Panc1 (cell line): Measurements from ENCODE around the gene MDFIC2. TPM values are rescaled to one million over a fixed set of nuclear protein-coding genes. Genes with fewer than 3 reads are reported as not detected.

Experiments
- ATAC-seq: fragments of 200-7000 bp; cut with Tn5 transposase; 2 replicates; pipeline ENCODE4 v1.9.1; 2020; ENCODE audit warnings: mild to moderate bottlenecking, moderate library complexity
- BruUV-seq: library from RNA; stranded (reverse); fragments of 400-500 nt; replicated peaks from 2 replicates; lab custom pipeline; 2021; lab: Mats Ljungman, UMichigan
- CTCF ChIA-PET: fragments of 300-600 bp; sonication (Branson Sonifier 250); formaldehyde crosslinking; loops from one replicate; lab custom pipeline; 2022; ENCODE audit warnings: antibody characterized with exemption; lab: Charles Lee
- POLR2A ChIA-PET: fragments of 300-600 bp; sonication (Branson Sonifier 250); formaldehyde crosslinking; loops from one replicate; lab custom pipeline; 2022; ENCODE audit warnings: antibody characterized with exemption; lab: Charles Lee
- DNase-seq: peaks from one replicate; pipeline ENCODE4 v3.0.0-alpha.2; 2010; ENCODE audit warnings: low read depth, low spot score
- H3K27ac ChIP-seq: 2 replicates; pipeline ENCODE4 v1.5.1; 2011; ENCODE audit warnings: mild to moderate bottlenecking, low read length, inconsistent platforms
- H3K27me3 ChIP-seq: fragments of 200-500 bp; sonication (Bioruptor generic); 2 replicates; pipeline ENCODE4 v1.6.0; 2014; ENCODE audit warnings: low read length, inconsistent platforms; ENCODE audit not compliant: control insufficient read depth, insufficient read depth
- H3K36me3 ChIP-seq: fragments of 200-500 bp; sonication (Bioruptor generic); 2 replicates; pipeline ENCODE4 v1.5.1; 2014; ENCODE audit warnings: inconsistent platforms, mild to moderate bottlenecking, low read length, moderate library complexity; ENCODE audit not compliant: control insufficient read depth, insufficient read depth
- H3K4me1 ChIP-seq: 2 replicates; pipeline ENCODE4 v1.5.1; 2011; ENCODE audit warnings: inconsistent platforms, mild to moderate bottlenecking, low read length, moderate library complexity; ENCODE audit not compliant: control insufficient read depth, insufficient read depth
- H3K4me3 ChIP-seq, 2 experiments: 2 replicates each; pipeline ENCODE4 v1.5.1; 2011 to 2012; ENCODE audit warnings: low read depth in 2 of 2, low read length in 2 of 2, mild to moderate bottlenecking in 2 of 2, inconsistent platforms in 1 of 2, moderate library complexity in 1 of 2
- H3K9me3 ChIP-seq: fragments of 200-500 bp; sonication (Bioruptor generic); 2 replicates; pipeline ENCODE4 v1.5.1; 2014; ENCODE audit warnings: low read depth, mild to moderate bottlenecking, inconsistent platforms, low read length, moderate library complexity; ENCODE audit not compliant: control insufficient read depth, insufficient read depth
- CTCF ChIP-seq: fragments of 450-650 bp; IDR thresholded peaks from 2 replicates; pipeline ENCODE4 v1.5.1; 2017; ENCODE audit warnings: mild to moderate bottlenecking
- POLR2AphosphoS5 ChIP-seq: IDR thresholded peaks from 2 replicates; pipeline ENCODE4 v1.6.1; 2012; ENCODE audit warnings: mild to moderate bottlenecking, low read depth, low read length, moderate library complexity
- SIN3A ChIP-seq: IDR thresholded peaks from 2 replicates; pipeline ENCODE4 v1.6.1; 2012; ENCODE audit warnings: low read depth, mild to moderate bottlenecking, low read length, moderate library complexity, borderline replicate concordance; ENCODE audit not compliant: insufficient read depth
- TCF7L2 ChIP-seq: IDR thresholded peaks from 2 replicates; pipeline ENCODE4 v1.6.1; 2011; ENCODE audit warnings: mild to moderate bottlenecking, low read depth, low read length, inconsistent platforms
- in situ Hi-C: cut with HindIII; loops from 2 replicates; pipeline ENCODE4 v1.10.0; 2016; ENCODE audit warnings: low sequenced_read_pairs, low pct_unique_long_range_greater_than_20kb
- intact Hi-C: fragments of 100-400 bp; cut with micrococcal nuclease; formaldehyde crosslinking; loops from one replicate; pipeline ENCODE4 v1.10.0; 2022; ENCODE audit not compliant: unreplicated experiment
- total RNA-seq: library from RNA; stranded (reverse); gene quantifications from one replicate; pipeline ENCODE4 v1.2.1, GENCODE V29; 2021; ENCODE audit not compliant: unreplicated experiment
- TF ChIP-seq, protein P1 (sequence below), 2 experiments: IDR thresholded peaks; 2 replicates each; pipeline ENCODE4 v1.6.1; 2011 to 2012; ENCODE audit warnings: low read depth in 2 of 2, control low read depth in 1 of 2, low read length in 1 of 2, mild to moderate bottlenecking in 1 of 2, moderate library complexity in 1 of 2; ENCODE audit not compliant: insufficient read depth in 1 of 2

MDFIC2 gene
- total RNA-seq, 1 experiment from 2014 or later, result not detected

GRCh38 chr3:70242297-70242882, 70.0 kb downstream of the MDFIC2 start:
- CTCF ChIA-PET, result no interaction called here
- no TSS peak for BruUV-seq

DNA sequence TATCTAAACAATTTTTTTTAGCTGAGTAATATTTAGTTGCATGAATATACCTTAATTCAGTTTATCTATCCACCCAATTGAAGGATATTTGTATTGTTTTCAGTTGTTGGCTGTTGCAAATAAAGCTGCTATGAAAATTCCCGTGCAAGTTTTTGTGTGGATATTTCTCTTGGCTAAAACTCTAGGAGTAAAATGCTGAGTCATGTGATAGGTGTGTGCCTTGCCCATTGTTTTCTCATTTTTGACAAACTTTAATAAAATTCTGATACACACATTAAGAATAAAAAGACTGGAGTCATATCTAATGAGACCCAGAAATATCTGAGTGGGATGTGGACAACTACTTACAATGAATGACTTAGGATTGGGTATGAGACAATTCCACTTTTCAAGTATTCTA, 78.6 kb downstream of the MDFIC2 start:
- intact Hi-C loops (no loop called here), in situ Hi-C loops (no loop called here)
- Histone ChIP-seq H3K27ac (no peak overlapping the region), H3K36me3 (no peaks in the 10 kb centered on the region), H3K4me3 (no peak overlapping the region), H3K27me3 (no peaks in the 10 kb centered on the region), H3K4me1 (no peaks in the 10 kb centered on the region), H3K9me3 (no peaks in the 10 kb centered on the region)
- POLR2A ChIA-PET, result no interaction called here
- DNase-seq (no peak), ATAC-seq (no peak)
- BruUV-seq, result no TSS peak
- TF ChIP-seq CTCF, result no peak
- TF ChIP-seq POLR2AphosphoS5, result no peak
- no peak for TF ChIP-seq TCF7L2
- TF ChIP-seq SIN3A, result no peak
- TF ChIP-seq, protein P1, sequence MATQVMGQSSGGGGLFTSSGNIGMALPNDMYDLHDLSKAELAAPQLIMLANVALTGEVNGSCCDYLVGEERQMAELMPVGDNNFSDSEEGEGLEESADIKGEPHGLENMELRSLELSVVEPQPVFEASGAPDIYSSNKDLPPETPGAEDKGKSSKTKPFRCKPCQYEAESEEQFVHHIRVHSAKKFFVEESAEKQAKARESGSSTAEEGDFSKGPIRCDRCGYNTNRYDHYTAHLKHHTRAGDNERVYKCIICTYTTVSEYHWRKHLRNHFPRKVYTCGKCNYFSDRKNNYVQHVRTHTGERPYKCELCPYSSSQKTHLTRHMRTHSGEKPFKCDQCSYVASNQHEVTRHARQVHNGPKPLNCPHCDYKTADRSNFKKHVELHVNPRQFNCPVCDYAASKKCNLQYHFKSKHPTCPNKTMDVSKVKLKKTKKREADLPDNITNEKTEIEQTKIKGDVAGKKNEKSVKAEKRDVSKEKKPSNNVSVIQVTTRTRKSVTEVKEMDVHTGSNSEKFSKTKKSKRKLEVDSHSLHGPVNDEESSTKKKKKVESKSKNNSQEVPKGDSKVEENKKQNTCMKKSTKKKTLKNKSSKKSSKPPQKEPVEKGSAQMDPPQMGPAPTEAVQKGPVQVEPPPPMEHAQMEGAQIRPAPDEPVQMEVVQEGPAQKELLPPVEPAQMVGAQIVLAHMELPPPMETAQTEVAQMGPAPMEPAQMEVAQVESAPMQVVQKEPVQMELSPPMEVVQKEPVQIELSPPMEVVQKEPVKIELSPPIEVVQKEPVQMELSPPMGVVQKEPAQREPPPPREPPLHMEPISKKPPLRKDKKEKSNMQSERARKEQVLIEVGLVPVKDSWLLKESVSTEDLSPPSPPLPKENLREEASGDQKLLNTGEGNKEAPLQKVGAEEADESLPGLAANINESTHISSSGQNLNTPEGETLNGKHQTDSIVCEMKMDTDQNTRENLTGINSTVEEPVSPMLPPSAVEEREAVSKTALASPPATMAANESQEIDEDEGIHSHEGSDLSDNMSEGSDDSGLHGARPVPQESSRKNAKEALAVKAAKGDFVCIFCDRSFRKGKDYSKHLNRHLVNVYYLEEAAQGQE (IDR thresholded peaks at IDR 0.05; ENCODE audit: insufficient read depth in 1 of 2, low read depth in 2 of 2, low read length in 1 of 2), result no peak
- CTCF ChIA-PET, result no interaction called here

More at GRCh38 chr3:70242297-70242882, 70.0 kb downstream of the MDFIC2 start:
- no peaks in the 10 kb centered on the region for H3K9me3 ChIP-seq
- POLR2A ChIA-PET, result no interaction called here
- intact Hi-C loops, result no loop called here
- TF ChIP-seq TCF7L2, result no peak
- no peak for TF ChIP-seq SIN3A
- TF ChIP-seq, protein P1 (IDR thresholded peaks at IDR 0.05; ENCODE audit: insufficient read depth in 1 of 2, low read depth in 2 of 2, low read length in 1 of 2), result no peak
- no peak for TF ChIP-seq POLR2AphosphoS5
- no peak for TF ChIP-seq CTCF
- H3K4me3 ChIP-seq, result no peak overlapping the region
- no peak for DNase-seq
- no peak overlapping the region for H3K27ac ChIP-seq
- H3K27me3 ChIP-seq, result no peaks in the 10 kb centered on the region
- H3K36me3 ChIP-seq, result no peaks in the 10 kb centered on the region
- in situ Hi-C loops, result no loop called here
- no peak for ATAC-seq
- H3K4me1 ChIP-seq, result no peaks in the 10 kb centered on the region
